ENCODE data around the gene CATSPER4. TPM values are rescaled to one million over a fixed set of nuclear protein-coding genes. Genes with fewer than 3 reads are reported as not detected.

The CATSPER4 gene
- total and polyA plus RNA-seq, 2 of the 13 experiments (the other 11 are each of a cell fraction or from before 2014, with no cell fraction given), result not detected

DNA sequence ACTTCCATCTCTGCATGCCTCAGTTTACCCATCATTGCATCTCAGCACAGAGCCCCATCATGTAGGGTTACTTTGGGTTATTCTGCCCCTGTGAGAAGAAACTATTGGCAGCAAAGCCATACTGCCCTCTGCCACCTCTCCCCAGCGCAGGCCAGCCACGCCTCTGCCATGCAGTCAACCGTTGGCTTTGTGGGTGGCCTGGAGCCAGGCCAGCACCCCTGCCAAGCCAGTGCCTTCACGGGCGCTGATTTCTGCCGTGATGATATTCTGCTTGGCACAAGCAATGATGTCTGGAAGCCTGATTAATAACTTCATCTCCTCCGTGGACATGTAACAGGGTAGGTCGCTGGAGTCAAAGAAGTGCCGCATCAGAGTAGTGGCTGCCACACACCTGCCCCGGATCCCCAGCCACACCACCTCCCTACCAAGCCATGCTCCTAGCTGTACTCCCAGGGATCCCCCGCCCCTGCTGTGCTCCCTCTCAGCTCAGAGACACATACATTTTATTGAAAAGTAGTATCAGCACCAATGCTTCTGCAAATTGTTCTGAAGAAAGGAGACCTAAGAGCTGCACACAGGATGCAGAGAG is 28.6 kb downstream of the CATSPER4 start (continued):
- TF ChIP-seq KIAA2018 (CRISPR knock-in tag; IDR thresholded peaks at IDR 0.05; ENCODE audit: borderline replicate concordance) (no peak), SKIL (CRISPR knock-in tag; IDR thresholded peaks at IDR 0.05; ENCODE audit: borderline replicate concordance) (no peak), TCF12 (IDR thresholded peaks at IDR 0.05) (no peak), TCF12 (CRISPR knock-in tag; IDR thresholded peaks at IDR 0.05) (no peak), KDM5A (IDR thresholded peaks at IDR 0.05; ENCODE audit: borderline replicate concordance, low read length) (no peak), CCAR2 (optimal IDR thresholded peaks at IDR 0.05; ENCODE audit: low read depth, low read length) (no peak), MBNL3 (CRISPR knock-in tag; conservative IDR thresholded peaks at IDR 0.05) (no peak)
- TF ChIP-seq, protein P1, sequence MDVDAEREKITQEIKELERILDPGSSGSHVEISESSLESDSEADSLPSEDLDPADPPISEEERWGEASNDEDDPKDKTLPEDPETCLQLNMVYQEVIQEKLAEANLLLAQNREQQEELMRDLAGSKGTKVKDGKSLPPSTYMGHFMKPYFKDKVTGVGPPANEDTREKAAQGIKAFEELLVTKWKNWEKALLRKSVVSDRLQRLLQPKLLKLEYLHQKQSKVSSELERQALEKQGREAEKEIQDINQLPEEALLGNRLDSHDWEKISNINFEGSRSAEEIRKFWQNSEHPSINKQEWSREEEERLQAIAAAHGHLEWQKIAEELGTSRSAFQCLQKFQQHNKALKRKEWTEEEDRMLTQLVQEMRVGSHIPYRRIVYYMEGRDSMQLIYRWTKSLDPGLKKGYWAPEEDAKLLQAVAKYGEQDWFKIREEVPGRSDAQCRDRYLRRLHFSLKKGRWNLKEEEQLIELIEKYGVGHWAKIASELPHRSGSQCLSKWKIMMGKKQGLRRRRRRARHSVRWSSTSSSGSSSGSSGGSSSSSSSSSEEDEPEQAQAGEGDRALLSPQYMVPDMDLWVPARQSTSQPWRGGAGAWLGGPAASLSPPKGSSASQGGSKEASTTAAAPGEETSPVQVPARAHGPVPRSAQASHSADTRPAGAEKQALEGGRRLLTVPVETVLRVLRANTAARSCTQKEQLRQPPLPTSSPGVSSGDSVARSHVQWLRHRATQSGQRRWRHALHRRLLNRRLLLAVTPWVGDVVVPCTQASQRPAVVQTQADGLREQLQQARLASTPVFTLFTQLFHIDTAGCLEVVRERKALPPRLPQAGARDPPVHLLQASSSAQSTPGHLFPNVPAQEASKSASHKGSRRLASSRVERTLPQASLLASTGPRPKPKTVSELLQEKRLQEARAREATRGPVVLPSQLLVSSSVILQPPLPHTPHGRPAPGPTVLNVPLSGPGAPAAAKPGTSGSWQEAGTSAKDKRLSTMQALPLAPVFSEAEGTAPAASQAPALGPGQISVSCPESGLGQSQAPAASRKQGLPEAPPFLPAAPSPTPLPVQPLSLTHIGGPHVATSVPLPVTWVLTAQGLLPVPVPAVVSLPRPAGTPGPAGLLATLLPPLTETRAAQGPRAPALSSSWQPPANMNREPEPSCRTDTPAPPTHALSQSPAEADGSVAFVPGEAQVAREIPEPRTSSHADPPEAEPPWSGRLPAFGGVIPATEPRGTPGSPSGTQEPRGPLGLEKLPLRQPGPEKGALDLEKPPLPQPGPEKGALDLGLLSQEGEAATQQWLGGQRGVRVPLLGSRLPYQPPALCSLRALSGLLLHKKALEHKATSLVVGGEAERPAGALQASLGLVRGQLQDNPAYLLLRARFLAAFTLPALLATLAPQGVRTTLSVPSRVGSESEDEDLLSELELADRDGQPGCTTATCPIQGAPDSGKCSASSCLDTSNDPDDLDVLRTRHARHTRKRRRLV (CRISPR knock-in tag; IDR thresholded peaks at IDR 0.05), result no peak
